AG09309 (cell line): ENCODE measurements around the gene B3GNT4.
"Not testable (repeated sequence)": the region's sequence is repeated elsewhere in the genome, so short reads cannot be mapped to it uniquely, and the experiment has no call there.

Experiments
- DNase-seq: peaks from one replicate; pipeline ENCODE4 v3.0.0-alpha.2; 2010; ENCODE audit warnings: low read depth
- H3K4me3 ChIP-seq: 2 replicates; pipeline ENCODE4 v1.5.1; 2011; ENCODE audit warnings: mild to moderate bottlenecking, low read depth, low read length, moderate library complexity; ENCODE audit not compliant: control insufficient read depth
- CTCF ChIP-seq: IDR thresholded peaks from 2 replicates; pipeline ENCODE4 v1.5.1; 2011; ENCODE audit warnings: mild to moderate bottlenecking, low read depth, low read length, inconsistent platforms; ENCODE audit not compliant: insufficient read depth, control insufficient read depth; ENCODE audit errors: missing control alignments

B3GNT4 gene

GRCh38 chr12:122250047-122250446 lies 46.5 kb downstream of the B3GNT4 start:
- H3K4me3 ChIP-seq: no peak overlapping the region
- no peak for DNase-seq
- TF ChIP-seq CTCF: no peak

GRCh38 chr12:122250536-122250935 lies 47.0 kb downstream of the B3GNT4 start:
- DNase-seq: no peak
- TF ChIP-seq CTCF: no peak
- H3K4me3 ChIP-seq: no peak overlapping the region

- not testable (repeated sequence) for H3K4me3 ChIP-seq, DNase-seq
Measured at GRCh38 chr12:122258462-122258861, 55.0 kb downstream of the B3GNT4 start.
